Muscle layer of duodenum (tissue), 2 donors: Measurements from ENCODE around the gene PRKX.
"Not testable (repeated sequence)": the region's sequence is repeated elsewhere in the genome, so short reads cannot be mapped to it uniquely, and the experiment has no call there.

Experiments
- H3K27ac ChIP-seq: one replicate; pipeline ENCODE4 v1.7.0; 2013; ENCODE audit warnings: mild to moderate bottlenecking, low read length
- H3K27me3 ChIP-seq: one replicate; pipeline ENCODE4 v1.7.0; 2013; ENCODE audit warnings: low read depth, mild to moderate bottlenecking, control low read depth, low read length
- H3K36me3 ChIP-seq, 2 donors: one replicate each; pipeline ENCODE4 v1.7.0; 2013; ENCODE audit warnings: low read length in 2 of 2, control low read depth in 1 of 2, mild to moderate bottlenecking in 1 of 2; ENCODE audit not compliant: insufficient read depth in 2 of 2, control insufficient read depth in 1 of 2
- H3K4me1 ChIP-seq, 2 donors: one replicate each; pipeline ENCODE4 v1.7.0; 2013; ENCODE audit warnings: low read length in 2 of 2, mild to moderate bottlenecking in 2 of 2, control low read depth in 1 of 2, moderate library complexity in 1 of 2; ENCODE audit not compliant: insufficient read depth in 2 of 2, control insufficient read depth in 1 of 2
- H3K4me3 ChIP-seq, 2 donors: one replicate each; pipeline ENCODE4 v1.7.0; 2013; ENCODE audit warnings: low read length in 2 of 2, low read depth in 1 of 2, mild to moderate bottlenecking in 1 of 2
- H3K9me3 ChIP-seq, 2 donors: one replicate each; pipeline ENCODE4 v1.7.0; 2013; ENCODE audit warnings: low read length in 2 of 2, control low read depth in 1 of 2, mild to moderate bottlenecking in 1 of 2; ENCODE audit not compliant: control insufficient read depth in 1 of 2
- donor health status: healthy.

Gene PRKX

GRCh38 chrX:3639858-3640631, 73.4 kb downstream of the PRKX start:
- H3K4me3 ChIP-seq, H3K27ac ChIP-seq, H3K36me3 ChIP-seq, H3K9me3 ChIP-seq, H3K4me1 ChIP-seq, H3K27me3 ChIP-seq: not testable (repeated sequence)

DNA sequence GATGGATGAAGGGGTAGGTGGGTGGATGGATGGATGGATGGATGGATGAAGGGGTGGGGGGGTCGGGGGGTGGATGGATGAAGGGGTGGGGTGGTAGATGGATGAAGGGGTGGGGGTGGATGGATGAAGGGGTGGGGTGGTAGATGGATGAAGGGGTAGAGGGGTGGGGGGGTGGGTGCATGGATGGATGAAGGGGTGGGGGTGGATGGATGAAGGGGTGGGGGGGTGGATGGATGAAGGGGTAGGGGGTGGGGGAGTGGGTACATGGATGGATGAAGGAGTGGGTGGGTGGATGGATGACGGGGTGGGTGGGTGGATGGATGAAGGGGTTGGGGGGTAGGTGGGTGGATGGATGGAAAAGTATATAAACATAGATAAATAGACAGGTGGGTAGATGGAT, 74.2 kb downstream of the PRKX start:
- no peak overlapping the region for H3K4me3 ChIP-seq
- H3K27ac ChIP-seq = no peak overlapping the region
- H3K9me3 ChIP-seq = no peaks in the 10 kb centered on the region
- peaks cover 0 to 3% of the 10 kb centered on the region in 2 donors for H3K36me3 ChIP-seq
- H3K27me3 ChIP-seq = no peaks in the 10 kb centered on the region
- no peaks in the 10 kb centered on the region for H3K4me1 ChIP-seq

DNA sequence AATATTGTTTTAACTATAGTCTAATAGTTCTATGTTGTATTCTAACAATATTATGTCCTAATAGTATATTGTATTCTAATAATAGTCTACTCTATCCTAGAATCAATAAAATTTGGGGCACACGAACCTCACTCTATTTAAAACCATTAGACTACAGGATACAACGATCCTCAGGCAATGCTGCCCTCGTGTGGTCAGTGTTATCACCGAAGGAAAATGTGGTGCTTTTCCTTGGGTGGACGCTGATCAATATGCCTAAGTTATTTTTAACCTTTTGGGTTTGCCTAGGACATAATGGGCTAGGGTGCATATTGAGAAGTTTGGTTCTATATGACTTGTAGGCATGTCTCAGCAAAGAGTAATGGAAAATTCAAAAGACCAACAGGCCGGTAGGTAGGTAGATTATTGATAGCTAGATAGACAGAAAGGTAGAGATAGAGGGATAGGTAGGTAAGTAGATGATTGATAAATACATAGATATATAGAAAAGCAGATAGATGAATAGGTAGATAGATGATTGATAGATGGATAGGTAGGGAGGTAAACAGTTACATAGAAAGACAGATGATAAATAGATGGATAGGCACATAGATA, 75.1 kb downstream of the PRKX start:
- no peaks in the 10 kb centered on the region for H3K4me1 ChIP-seq
- H3K27me3 ChIP-seq = no peaks in the 10 kb centered on the region
- H3K4me3 ChIP-seq = no peak overlapping the region
- no peaks in the 10 kb centered on the region for H3K9me3 ChIP-seq
- no peaks in the 10 kb centered on the region for H3K36me3 ChIP-seq
- H3K27ac ChIP-seq = no peak overlapping the region

GRCh38 chrX:3636803-3637202, 76.6 kb downstream of the PRKX start:
- H3K4me3 ChIP-seq = no peak overlapping the region
- no peaks in the 10 kb centered on the region for H3K36me3 ChIP-seq
- no peaks in the 10 kb centered on the region for H3K27me3 ChIP-seq
- no peaks in the 10 kb centered on the region for H3K9me3 ChIP-seq
- no peak overlapping the region for H3K27ac ChIP-seq
- no peaks in the 10 kb centered on the region for H3K4me1 ChIP-seq

- Histone ChIP-seq H3K27ac (no peak overlapping the region), H3K4me3 (no peak overlapping the region), H3K9me3 (peaks cover 0 to 2% of the 10 kb centered on the region in 2 donors), H3K36me3 (no peaks in the 10 kb centered on the region), H3K4me1 (no peaks in the 10 kb centered on the region), H3K27me3 (no peaks in the 10 kb centered on the region)
These were observed 82.3 kb downstream of the PRKX start for GRCh38 chrX:3631196-3631595.

- Histone ChIP-seq H3K36me3 (no peaks in the 10 kb centered on the region), H3K4me3 (no peak overlapping the region), H3K27me3 (no peaks in the 10 kb centered on the region), H3K9me3 (peaks cover 0 to 2% of the 10 kb centered on the region in 2 donors), H3K27ac (no peak overlapping the region), H3K4me1 (no peaks in the 10 kb centered on the region)
These were observed 85.9 kb downstream of the PRKX start for GRCh38 chrX:3627594-3627993.

GRCh38 chrX:3621414-3621813, 92.0 kb downstream of the PRKX start:
- no peaks in the 10 kb centered on the region for H3K27me3 ChIP-seq
- H3K4me1 ChIP-seq = no peaks in the 10 kb centered on the region
- no peaks in the 10 kb centered on the region for H3K9me3 ChIP-seq
- no peak overlapping the region for H3K27ac ChIP-seq
- H3K4me3 ChIP-seq = no peak overlapping the region
- H3K36me3 ChIP-seq = peaks cover 0 to 6% of the 10 kb centered on the region in 2 donors

DNA sequence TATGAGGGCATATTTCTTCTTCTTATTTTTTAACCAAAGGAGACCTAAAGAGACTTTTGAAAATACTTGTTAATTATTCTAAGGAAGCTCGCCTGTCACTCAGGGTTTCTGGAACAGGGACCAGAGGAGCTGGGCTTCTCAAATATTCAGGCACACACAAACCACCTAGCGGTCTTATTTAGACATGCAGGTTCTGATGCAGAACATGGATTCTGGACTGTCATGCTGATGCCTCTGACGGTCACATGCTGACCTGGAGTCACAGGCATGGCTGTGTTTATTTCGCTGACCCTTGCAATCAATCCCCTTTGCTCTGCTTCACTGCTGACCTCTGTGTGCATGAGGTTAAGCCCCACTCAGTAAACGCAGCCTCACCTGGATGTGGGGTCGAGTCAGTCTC, 101.7 kb downstream of the PRKX start:
- not testable (repeated sequence) for H3K27me3 ChIP-seq, H3K27ac ChIP-seq, H3K36me3 ChIP-seq, H3K4me1 ChIP-seq, H3K4me3 ChIP-seq, H3K9me3 ChIP-seq

DNA sequence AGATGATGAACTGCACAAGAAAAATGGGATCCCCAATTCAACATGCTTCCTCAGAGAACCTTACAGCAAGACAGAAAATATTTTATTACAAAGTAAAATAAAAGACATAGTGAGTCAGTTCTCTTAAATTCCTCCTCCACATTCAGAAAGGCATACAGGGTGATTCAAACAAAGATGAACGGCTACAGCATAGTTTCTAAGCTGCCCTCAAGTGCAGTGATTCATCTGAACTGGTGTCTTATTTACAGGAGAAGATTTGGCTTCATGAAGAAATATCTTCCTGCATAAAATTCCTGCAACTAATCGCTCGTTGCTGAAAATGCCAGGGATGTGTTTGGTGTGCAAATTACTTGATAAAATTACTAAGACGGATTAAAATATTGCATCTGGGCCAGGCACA, 103.6 kb downstream of the PRKX start:
- no peaks in the 10 kb centered on the region for H3K4me1 ChIP-seq
- H3K36me3 ChIP-seq = peaks cover 0 to 4% of the 10 kb centered on the region in 2 donors
- H3K9me3 ChIP-seq = no peaks in the 10 kb centered on the region
- no peak overlapping the region for H3K4me3 ChIP-seq
- no peaks in the 10 kb centered on the region for H3K27me3 ChIP-seq
- no peak overlapping the region for H3K27ac ChIP-seq

DNA sequence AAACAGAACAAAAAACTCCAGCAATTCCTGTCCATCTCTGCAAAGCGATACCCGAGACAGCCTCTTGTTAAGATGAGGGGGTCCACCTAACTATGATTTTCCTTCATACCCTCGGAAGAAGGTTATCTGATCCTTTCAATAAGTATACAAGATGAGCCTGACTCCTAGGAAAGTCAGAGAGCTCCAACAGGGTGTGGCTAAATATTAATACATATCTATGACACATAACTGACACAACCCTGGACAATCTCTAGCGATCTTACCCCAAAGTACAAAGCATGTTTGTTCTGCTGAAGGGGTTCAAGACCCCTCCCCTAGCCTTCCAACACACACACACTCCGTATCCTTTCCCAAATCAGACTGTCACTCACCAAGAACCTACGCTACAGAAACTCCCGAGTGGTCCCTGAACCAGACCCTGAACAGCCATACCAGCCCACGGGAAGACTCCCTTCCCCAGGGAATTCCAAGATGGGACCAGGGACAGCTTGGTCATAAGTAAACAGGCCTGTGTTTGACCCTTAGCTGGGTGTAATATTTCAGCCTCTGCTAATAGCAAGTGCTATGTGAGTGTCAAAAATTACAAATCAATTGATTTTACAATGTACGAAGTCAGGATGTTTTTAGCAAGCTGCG, 110.3 kb downstream of the PRKX start:
- Histone ChIP-seq H3K27me3 (no peaks in the 10 kb centered on the region), H3K9me3 (no peaks in the 10 kb centered on the region), H3K4me1 (no peaks in the 10 kb centered on the region), H3K36me3 (no peaks in the 10 kb centered on the region), H3K4me3 (no peak overlapping the region), H3K27ac (no peak overlapping the region)

DNA sequence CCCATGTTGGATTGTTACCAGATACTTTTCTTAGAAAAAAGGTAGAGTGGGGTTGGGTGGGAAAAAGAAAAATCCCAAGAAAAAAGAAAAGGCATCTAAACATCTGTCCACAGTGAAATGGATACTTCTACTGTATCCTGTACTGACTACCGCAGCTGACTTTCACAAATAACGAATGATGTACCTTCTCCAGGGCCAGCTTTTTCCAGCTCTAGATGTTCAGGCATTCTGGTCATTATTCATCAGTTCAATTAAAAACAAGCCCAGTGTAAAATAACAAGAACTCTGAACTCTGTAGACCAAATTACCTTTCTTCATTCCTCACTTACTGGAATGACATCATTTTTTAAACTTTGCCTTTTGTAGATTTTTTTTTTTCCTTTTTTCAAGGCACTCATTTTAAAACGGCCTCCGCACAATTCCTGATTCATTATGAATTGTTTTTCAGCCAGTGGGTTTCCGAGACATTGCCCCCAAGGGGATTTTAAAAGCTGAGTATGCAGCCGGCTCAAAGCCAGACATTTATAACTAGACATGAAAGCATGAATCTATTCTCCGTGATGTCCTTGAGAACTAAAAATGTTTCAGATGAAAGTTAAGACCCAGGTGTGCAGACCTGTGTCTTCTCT, 113.5 kb downstream of the PRKX start:
- Histone ChIP-seq H3K4me3 (no peak overlapping the region), H3K9me3 (no peaks in the 10 kb centered on the region), H3K36me3 (no peaks in the 10 kb centered on the region), H3K4me1 (no peaks in the 10 kb centered on the region), H3K27ac (no peak overlapping the region), H3K27me3 (no peaks in the 10 kb centered on the region)
